Germinal center (tissue), 1 donor: ENCODE results near the gene DCST1.

ENCODE experiments used
- DNase-seq: peaks from one replicate; pipeline ENCODE4 v3.0.0; 2012; ENCODE audit warnings: mixed read lengths, low spot score

DCST1 gene

DNA sequence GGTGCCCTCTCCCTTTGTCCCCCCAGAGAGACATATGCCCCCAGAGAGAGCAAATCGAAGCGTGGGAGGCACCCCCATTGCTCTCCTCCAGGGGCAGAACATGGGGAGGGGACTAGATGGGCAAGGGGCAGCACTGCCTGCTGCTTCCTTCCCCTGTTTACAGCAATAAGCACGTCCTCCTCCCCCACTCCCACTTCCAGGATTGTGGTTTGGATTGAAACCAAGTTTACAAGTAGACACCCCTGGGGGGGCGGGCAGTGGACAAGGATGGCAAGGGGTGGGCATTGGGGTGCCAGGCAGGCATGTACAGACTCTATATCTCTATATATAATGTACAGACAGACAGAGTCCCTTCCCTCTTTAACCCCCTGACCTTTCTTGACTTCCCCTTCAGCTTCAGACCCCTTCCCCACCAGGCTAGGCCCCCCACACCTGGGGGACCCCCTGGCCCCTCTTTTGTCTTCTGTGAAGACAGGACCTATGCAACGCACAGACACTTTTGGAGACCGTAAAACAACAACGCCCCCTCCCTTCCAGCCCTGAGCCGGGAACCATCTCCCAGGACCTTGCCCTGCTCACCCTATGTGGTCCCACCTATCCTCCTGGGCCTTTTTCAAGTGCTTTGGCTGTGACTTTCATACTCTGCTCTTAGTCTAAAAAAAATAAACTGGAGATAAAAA is 53.4 kb downstream of the DCST1 start:
- DNase-seq, result no peak

DNA sequence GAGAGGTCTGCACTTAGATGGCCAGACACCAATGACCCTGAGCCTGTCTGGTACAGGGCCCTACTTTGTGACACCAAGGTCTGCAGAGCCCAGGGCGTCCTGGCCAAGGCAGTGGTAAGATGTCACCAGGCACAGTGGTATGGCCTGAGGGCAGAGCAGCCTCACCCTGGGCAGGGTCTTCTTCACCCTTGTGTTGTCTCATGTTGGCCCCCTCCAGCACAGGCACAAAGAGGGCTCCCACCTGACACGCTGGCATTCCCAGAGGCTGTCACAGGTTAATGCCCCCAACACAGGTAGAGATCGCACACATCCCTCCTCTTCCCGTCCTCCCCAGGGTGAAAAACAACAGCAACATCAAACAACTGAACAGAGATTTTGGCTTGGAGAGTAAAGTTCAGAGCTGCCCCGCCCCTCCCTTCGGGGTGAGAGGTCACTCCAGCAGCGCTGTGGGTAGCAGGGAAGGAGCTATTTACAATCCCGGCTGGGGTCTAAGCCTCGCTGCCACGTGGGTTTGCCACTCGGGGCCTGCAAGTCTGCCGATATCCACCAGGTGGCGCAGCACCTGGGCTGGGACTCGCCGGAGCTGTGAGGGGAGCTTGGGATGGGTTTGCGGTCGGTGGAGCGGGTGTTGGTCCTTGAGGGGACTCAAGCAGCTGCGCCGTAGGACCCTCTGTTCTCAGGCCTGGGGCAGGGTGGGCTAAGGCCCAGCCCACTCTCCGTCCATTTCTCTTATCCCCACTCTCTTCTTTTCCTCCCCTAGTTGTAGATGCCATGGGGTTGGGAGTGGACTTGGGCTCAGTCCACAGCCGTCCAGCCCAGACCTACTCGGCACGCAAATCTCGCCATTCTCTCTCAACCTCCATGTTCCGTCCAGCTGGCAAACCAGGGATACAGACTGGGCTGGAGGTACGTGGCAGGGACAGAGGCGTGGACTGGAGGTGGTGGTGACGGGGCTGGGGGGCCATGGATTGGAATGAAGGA is 57.7 kb downstream of the DCST1 start:
- DNase-seq, result peak; percentile 80

DNA sequence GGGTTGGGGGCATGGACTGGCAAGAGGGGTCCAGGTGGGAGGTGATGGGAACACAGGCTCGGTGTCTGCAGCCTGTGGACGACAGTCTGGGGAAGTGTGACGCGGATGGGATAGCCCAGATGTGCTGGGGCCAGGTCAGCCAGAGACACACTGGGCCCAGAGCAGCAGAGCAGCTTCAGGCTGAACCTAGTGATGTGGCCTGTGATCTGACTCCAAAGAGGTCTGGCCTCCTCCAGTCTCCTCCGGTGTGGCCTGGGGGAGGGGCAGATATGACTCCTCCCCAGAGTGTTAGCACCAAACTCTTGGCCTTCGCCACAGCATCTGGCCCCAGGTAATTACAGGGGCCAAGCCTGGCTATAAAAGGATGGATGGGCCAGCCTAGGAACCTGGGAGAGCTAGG is 58.5 kb downstream of the DCST1 start:
- DNase-seq, result no peak

DNA sequence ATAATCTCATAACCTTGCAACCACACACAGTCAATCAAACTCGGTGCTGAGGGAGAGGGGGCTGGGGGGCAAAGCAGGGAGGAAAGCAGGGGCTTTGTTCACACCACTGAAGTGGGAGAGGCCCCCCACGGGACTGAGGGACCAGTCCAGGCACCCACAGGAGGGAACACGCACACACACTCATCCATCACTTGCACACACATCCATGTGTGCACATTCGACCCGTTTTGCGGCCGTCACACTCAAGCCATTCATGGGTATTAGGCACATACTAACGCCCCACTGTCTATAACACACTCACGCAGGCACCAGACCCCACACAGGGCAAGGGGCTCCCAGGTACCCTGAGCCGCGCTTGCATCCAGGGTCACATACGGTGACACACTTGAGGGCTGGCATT is 59.0 kb downstream of the DCST1 start:
- DNase-seq, result no peak

DNA sequence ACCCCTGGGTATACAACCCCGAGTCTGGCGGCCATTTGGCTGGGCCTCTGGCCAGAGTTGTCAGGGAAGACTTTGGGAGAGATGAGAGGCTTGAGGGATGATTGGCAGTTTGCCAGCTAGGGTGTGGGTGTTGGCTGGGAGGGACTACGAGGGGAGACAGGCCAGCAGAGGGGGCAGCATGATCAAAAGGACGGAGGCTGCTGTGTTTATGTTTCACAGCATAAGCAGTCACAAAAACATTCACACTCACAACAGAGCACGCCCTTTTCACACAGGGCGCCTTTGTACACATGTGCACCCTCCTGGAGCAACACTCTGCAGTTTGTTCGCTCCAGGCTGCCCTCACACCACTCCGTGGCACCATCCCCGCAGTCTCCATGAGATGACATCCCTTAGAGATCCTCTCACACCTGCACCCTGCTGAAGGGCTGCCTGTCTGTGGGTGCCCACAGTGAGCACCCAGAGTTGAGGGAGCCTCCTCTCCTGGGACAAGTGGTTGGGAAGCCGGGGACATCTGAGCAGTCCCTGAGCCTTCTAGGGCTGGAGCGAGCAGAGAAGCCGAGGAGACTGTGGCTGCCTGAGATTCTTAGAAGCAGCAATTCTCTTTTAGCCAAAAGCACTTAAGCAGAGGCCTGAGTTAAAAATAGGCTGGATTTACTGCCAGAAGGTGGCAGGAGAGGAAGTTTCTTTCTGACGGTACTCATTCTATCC is 60.4 kb downstream of the DCST1 start:
- no peak for DNase-seq

DNA sequence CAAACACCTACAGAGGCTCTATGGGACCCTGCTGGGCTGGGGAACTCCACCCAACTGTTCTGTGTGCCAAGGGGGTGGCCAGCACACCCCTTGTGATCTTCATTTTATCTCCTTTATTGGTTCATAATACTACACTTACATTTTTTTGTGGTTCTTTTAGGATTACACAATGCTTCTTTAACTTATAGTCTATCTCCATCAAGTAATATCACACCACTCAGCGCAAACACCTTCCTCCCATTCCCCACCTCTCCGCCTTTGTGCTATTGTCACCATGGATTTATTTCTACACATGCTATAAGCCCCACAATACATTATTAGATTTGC is 61.0 kb downstream of the DCST1 start:
- no peak for DNase-seq

DNA sequence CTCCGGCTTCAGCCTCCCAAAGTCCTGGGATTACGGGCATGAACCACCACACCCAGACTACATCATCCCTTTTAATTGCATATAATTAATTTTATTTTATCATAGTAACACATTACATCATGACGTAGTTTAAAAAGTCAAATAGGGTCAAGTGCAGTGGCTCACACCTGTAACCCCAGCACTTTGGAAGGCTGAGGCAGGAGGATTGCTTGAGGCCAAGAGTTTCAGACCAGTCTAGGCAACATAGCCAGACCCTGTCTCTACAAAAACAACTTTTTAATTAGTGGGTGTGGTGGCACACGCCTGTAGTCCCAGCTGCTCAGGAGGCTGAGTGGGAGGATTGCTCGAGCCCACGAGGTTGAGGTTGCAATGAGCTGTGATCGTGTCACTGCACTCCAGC is 65.7 kb downstream of the DCST1 start:
- no peak for DNase-seq
